HG02981 (cell line): ENCODE results near the gene CAPRIN2.

Experiments used
- ATAC-seq: cut with Tn5 transposase; IDR thresholded peaks from one replicate; pipeline ENCODE4 v1.9.1; 2021; ENCODE audit warnings: mild to moderate bottlenecking, moderate library complexity; ENCODE audit not compliant: unreplicated experiment

CAPRIN2 gene

GRCh38 chr12:30769802-30770201, 15.1 kb upstream of the CAPRIN2 start:
- no peak for ATAC-seq

- no peak for ATAC-seq
Observed at GRCh38 chr12:30764251-30764650, 9.5 kb upstream of the CAPRIN2 start.

GRCh38 chr12:30763053-30763452, 8.3 kb upstream of the CAPRIN2 start:
- no peak for ATAC-seq

GRCh38 chr12:30761730-30762129, 7.0 kb upstream of the CAPRIN2 start:
- no peak for ATAC-seq

- ATAC-seq, result no peak
Observed at GRCh38 chr12:30757316-30757715, 2.6 kb upstream of the CAPRIN2 start.

GRCh38 chr12:30756074-30756473, 1.3 kb upstream of the CAPRIN2 start:
- ATAC-seq, result no peak

- no peak for ATAC-seq
Observed at GRCh38 chr12:30755395-30755762, 628 bp upstream of the CAPRIN2 start.

- peak; percentile 26 for ATAC-seq
Observed at GRCh38 chr12:30754383-30754749, 385 bp downstream of the CAPRIN2 start.

GRCh38 chr12:30753751-30754382, 884 bp downstream of the CAPRIN2 start:
- ATAC-seq, result no peak

- no peak for ATAC-seq
Observed at GRCh38 chr12:30753233-30753632, 1.5 kb downstream of the CAPRIN2 start.

- ATAC-seq, result no peak
Observed at GRCh38 chr12:30752255-30752654, 2.5 kb downstream of the CAPRIN2 start.

- ATAC-seq, result no peak
Observed at GRCh38 chr12:30748147-30748546, 6.6 kb downstream of the CAPRIN2 start.

- no peak for ATAC-seq
Observed at GRCh38 chr12:30746190-30746589, 8.6 kb downstream of the CAPRIN2 start.

- ATAC-seq, result no peak
Observed at GRCh38 chr12:30744321-30744720, 10.4 kb downstream of the CAPRIN2 start.

- ATAC-seq, result no peak
Observed at GRCh38 chr12:30740274-30740673, 14.5 kb downstream of the CAPRIN2 start.

- no peak for ATAC-seq
Observed at GRCh38 chr12:30739020-30739419, 15.7 kb downstream of the CAPRIN2 start.

- no peak for ATAC-seq
Observed at GRCh38 chr12:30732954-30733637, 21.7 kb downstream of the CAPRIN2 start.

- ATAC-seq, result no peak
Observed at GRCh38 chr12:30730011-30730410, 24.7 kb downstream of the CAPRIN2 start.

- no peak for ATAC-seq
Observed at GRCh38 chr12:30729547-30729946, 25.2 kb downstream of the CAPRIN2 start.

- no peak for ATAC-seq
Observed at GRCh38 chr12:30726647-30727046, 28.1 kb downstream of the CAPRIN2 start.

- ATAC-seq, result no peak
Observed at GRCh38 chr12:30725739-30726138, 29.0 kb downstream of the CAPRIN2 start.

- no peak for ATAC-seq
Observed at GRCh38 chr12:30719060-30719459, 35.7 kb downstream of the CAPRIN2 start.
